HL-60 (cell line): ENCODE measurements around the gene LCA5L.

Experiments used
- GABPA ChIP-seq: IDR thresholded peaks from 2 replicates; pipeline ENCODE4 v1.6.1; 2012; ENCODE audit warnings: low read depth
- POLR2AphosphoS5 ChIP-seq: IDR thresholded peaks from 2 replicates; pipeline ENCODE4 v1.6.1; 2012; ENCODE audit warnings: low read depth
- SPI1 ChIP-seq: IDR thresholded peaks from 2 replicates; pipeline ENCODE4 v1.6.1; 2012; ENCODE audit warnings: low read depth, mild to moderate bottlenecking, borderline replicate concordance
- TF ChIP-seq, protein P1 (sequence below): IDR thresholded peaks from one replicate; pipeline ENCODE4 v1.5.1; 2011; ENCODE audit warnings: low read length, control low read depth, inconsistent platforms; ENCODE audit not compliant: insufficient read depth
- TF ChIP-seq, protein P2 (sequence below): IDR thresholded peaks from 2 replicates; pipeline ENCODE4 v1.6.1; 2012; ENCODE audit warnings: low read depth; ENCODE audit not compliant: insufficient replicate concordance

DNA sequence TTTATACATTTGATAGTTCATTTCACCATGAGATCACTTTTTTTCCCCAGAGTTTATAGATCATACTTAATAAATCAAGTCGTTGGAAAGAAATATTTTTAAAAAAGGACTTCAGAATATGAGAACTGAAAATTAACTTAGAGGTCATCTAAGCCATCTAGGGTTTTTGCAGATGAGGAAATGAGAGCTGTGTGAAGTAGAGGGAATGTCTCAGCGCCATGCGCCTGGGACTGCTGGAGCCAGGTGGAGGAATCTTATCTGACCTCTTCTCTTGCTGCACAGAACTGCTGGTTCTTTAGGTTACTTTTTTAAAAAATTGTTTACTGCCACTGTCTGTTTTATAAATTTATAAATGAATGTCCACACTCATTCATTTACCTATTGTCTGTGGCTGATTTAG is 17.7 kb upstream of the LCA5L start:
- TF ChIP-seq, protein P1, sequence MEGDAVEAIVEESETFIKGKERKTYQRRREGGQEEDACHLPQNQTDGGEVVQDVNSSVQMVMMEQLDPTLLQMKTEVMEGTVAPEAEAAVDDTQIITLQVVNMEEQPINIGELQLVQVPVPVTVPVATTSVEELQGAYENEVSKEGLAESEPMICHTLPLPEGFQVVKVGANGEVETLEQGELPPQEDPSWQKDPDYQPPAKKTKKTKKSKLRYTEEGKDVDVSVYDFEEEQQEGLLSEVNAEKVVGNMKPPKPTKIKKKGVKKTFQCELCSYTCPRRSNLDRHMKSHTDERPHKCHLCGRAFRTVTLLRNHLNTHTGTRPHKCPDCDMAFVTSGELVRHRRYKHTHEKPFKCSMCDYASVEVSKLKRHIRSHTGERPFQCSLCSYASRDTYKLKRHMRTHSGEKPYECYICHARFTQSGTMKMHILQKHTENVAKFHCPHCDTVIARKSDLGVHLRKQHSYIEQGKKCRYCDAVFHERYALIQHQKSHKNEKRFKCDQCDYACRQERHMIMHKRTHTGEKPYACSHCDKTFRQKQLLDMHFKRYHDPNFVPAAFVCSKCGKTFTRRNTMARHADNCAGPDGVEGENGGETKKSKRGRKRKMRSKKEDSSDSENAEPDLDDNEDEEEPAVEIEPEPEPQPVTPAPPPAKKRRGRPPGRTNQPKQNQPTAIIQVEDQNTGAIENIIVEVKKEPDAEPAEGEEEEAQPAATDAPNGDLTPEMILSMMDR = no peak
- TF ChIP-seq POLR2AphosphoS5 (no peak), SPI1 (no peak), GABPA (no peak)
- TF ChIP-seq, protein P2, sequence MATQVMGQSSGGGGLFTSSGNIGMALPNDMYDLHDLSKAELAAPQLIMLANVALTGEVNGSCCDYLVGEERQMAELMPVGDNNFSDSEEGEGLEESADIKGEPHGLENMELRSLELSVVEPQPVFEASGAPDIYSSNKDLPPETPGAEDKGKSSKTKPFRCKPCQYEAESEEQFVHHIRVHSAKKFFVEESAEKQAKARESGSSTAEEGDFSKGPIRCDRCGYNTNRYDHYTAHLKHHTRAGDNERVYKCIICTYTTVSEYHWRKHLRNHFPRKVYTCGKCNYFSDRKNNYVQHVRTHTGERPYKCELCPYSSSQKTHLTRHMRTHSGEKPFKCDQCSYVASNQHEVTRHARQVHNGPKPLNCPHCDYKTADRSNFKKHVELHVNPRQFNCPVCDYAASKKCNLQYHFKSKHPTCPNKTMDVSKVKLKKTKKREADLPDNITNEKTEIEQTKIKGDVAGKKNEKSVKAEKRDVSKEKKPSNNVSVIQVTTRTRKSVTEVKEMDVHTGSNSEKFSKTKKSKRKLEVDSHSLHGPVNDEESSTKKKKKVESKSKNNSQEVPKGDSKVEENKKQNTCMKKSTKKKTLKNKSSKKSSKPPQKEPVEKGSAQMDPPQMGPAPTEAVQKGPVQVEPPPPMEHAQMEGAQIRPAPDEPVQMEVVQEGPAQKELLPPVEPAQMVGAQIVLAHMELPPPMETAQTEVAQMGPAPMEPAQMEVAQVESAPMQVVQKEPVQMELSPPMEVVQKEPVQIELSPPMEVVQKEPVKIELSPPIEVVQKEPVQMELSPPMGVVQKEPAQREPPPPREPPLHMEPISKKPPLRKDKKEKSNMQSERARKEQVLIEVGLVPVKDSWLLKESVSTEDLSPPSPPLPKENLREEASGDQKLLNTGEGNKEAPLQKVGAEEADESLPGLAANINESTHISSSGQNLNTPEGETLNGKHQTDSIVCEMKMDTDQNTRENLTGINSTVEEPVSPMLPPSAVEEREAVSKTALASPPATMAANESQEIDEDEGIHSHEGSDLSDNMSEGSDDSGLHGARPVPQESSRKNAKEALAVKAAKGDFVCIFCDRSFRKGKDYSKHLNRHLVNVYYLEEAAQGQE = no peak
